Calu3 (cell line): ENCODE data around the gene SYNE1. TPM values are rescaled to one million over a fixed set of nuclear protein-coding genes. Genes with fewer than 3 reads are reported as not detected.

Experiments
- BruUV-seq: library from RNA; stranded (reverse); fragments of 400-500 nt; replicated peaks from 2 replicates; lab custom pipeline; 2021; lab: Mats Ljungman, UMichigan
- CTCF ChIA-PET: fragments of 300-600 bp; sonication (Branson Sonifier 250); formaldehyde crosslinking; loops from one replicate; lab custom pipeline; 2022; ENCODE audit warnings: antibody characterized with exemption; lab: Charles Lee
- DNase-seq: peaks from one replicate; pipeline ENCODE4 v3.0.0; 2022
- H3K27ac Mint-ChIP-seq: one replicate; pipeline ENCODE4 v1.8.0; 2022; ENCODE audit warnings: mixed read lengths; ENCODE audit not compliant: unreplicated experiment
- H3K27me3 Mint-ChIP-seq: one replicate; pipeline ENCODE4 v1.8.0; 2022; ENCODE audit warnings: mixed read lengths; ENCODE audit not compliant: unreplicated experiment
- H3K36me3 Mint-ChIP-seq: one replicate; pipeline ENCODE4 v1.8.0; 2022; ENCODE audit warnings: mild to moderate bottlenecking, moderate library complexity, mixed read lengths; ENCODE audit not compliant: insufficient read depth, unreplicated experiment
- H3K4me1 Mint-ChIP-seq: one replicate; pipeline ENCODE4 v1.8.0; 2022; ENCODE audit warnings: mild to moderate bottlenecking, low read depth, mixed read lengths; ENCODE audit not compliant: unreplicated experiment
- H3K4me3 Mint-ChIP-seq: one replicate; pipeline ENCODE4 v1.8.0; 2022; ENCODE audit warnings: mild to moderate bottlenecking, low read depth, moderate library complexity, mixed read lengths; ENCODE audit not compliant: unreplicated experiment
- H3K9me3 Mint-ChIP-seq: one replicate; pipeline ENCODE4 v1.8.0; 2022; ENCODE audit warnings: low read depth, mixed read lengths; ENCODE audit not compliant: unreplicated experiment
- CTCF ChIP-seq: fragments of 200-600 bp; IDR thresholded peaks from one replicate; pipeline ENCODE4 v1.8.0; 2022; ENCODE audit warnings: antibody characterized with exemption; ENCODE audit not compliant: unreplicated experiment
- intact Hi-C: fragments of 100-400 bp; cut with micrococcal nuclease; formaldehyde crosslinking; loops from one replicate; pipeline ENCODE4 v1.10.0; 2022; ENCODE audit not compliant: unreplicated experiment
- total RNA-seq: library from RNA; stranded (reverse); gene quantifications from 2 replicates; pipeline ENCODE4 v1.2.3, GENCODE V29; 2022

SYNE1 gene
- total RNA-seq, 1 experiment from 2014 or later, result 28.1 TPM

- peak; percentile 18 for TF ChIP-seq CTCF
- Mint-ChIP-seq H3K27ac (no peak overlapping the region), H3K27me3 (no peaks in the 10 kb centered on the region), H3K4me1 (peaks cover 9% of the 10 kb centered on the region), H3K36me3 (no peaks in the 10 kb centered on the region), H3K4me3 (no peak overlapping the region), H3K9me3 (no peaks in the 10 kb centered on the region)
- peak; percentile 29 for DNase-seq
- CTCF ChIA-PET, result no interaction called here
- BruUV-seq, result no TSS peak
- intact Hi-C loops, result loop anchor here (2.0 kb wide), 1 partner anchor 599 kb away; no protein-coding TSS in a partner anchor
Observed at GRCh38 chr6:152273638-152274037, 363.5 kb downstream of the SYNE1 start.

- CTCF ChIA-PET, result interaction anchor here (1.5 kb wide), 1 partner anchor 29 kb away, joined by 3 read pairs; no protein-coding TSS in a partner anchor
- no peaks in the 10 kb centered on the region for H3K9me3 Mint-ChIP-seq
- H3K27ac Mint-ChIP-seq, result no peak overlapping the region
- H3K4me1 Mint-ChIP-seq, result peaks cover 9% of the 10 kb centered on the region
- BruUV-seq, result no TSS peak
- no peak for DNase-seq
- H3K27me3 Mint-ChIP-seq, result no peaks in the 10 kb centered on the region
- H3K4me3 Mint-ChIP-seq, result no peak overlapping the region
- no peak for TF ChIP-seq CTCF
- intact Hi-C loops, result loop anchor here (2.0 kb wide), 1 partner anchor 598 kb away; no protein-coding TSS in a partner anchor
- no peaks in the 10 kb centered on the region for H3K36me3 Mint-ChIP-seq
Observed at GRCh38 chr6:152273002-152273401, 364.2 kb downstream of the SYNE1 start.

GRCh38 chr6:152272486-152272885 is 364.7 kb downstream of the SYNE1 start:
- intact Hi-C loops, result loop anchor here (2.0 kb wide), 1 partner anchor 598 kb away; no protein-coding TSS in a partner anchor
- no peak overlapping the region for H3K27ac Mint-ChIP-seq

GRCh38 chr6:152271776-152272464 is 365.2 kb downstream of the SYNE1 start:
- no peaks in the 10 kb centered on the region for H3K9me3 Mint-ChIP-seq
- CTCF ChIA-PET, result interaction anchor here (1.5 kb wide), 1 partner anchor 30 kb away, joined by 3 read pairs; no protein-coding TSS in a partner anchor
- no peaks in the 10 kb centered on the region for H3K27me3 Mint-ChIP-seq
- BruUV-seq, result no TSS peak
- no peak for DNase-seq
- H3K36me3 Mint-ChIP-seq, result no peaks in the 10 kb centered on the region
- H3K4me3 Mint-ChIP-seq, result no peak overlapping the region
- H3K27ac Mint-ChIP-seq, result no peak overlapping the region
- peaks cover 9% of the 10 kb centered on the region for H3K4me1 Mint-ChIP-seq
- no peak for TF ChIP-seq CTCF
- intact Hi-C loops, result loop anchor here (2.0 kb wide), 1 partner anchor 597 kb away; no protein-coding TSS in a partner anchor

More at GRCh38 chr6:152272486-152272885, 364.7 kb downstream of the SYNE1 start:
- Mint-ChIP-seq H3K36me3 (no peaks in the 10 kb centered on the region), H3K4me3 (no peak overlapping the region), H3K4me1 (peaks cover 9% of the 10 kb centered on the region), H3K9me3 (no peaks in the 10 kb centered on the region), H3K27me3 (no peaks in the 10 kb centered on the region)
- no TSS peak for BruUV-seq
- DNase-seq, result no peak
- no peak for TF ChIP-seq CTCF
- CTCF ChIA-PET, result interaction anchor here (1.5 kb wide), 1 partner anchor 29 kb away, joined by 3 read pairs; no protein-coding TSS in a partner anchor
